GM12891 (cell line): Measurements from ENCODE around the gene SNX24. TPM values are rescaled to one million over a fixed set of nuclear protein-coding genes. Genes with fewer than 3 reads are reported as not detected.

Experiments
- DNase-seq: peaks from one replicate; pipeline ENCODE4 v3.0.0; 2011; ENCODE audit warnings: low spot score; ENCODE audit not compliant: insufficient read length
- FAIRE-seq: peaks from 2 replicates; lab custom pipeline; 2011; peaks lifted over from hg19 to GRCh38; lab: Jason Lieb, UNC
- PAX5 ChIP-seq: IDR thresholded peaks from 2 replicates; pipeline ENCODE4 v1.6.1; 2011; ENCODE audit warnings: low read length, moderate library complexity, mild to moderate bottlenecking; ENCODE audit not compliant: insufficient read depth, severe bottlenecking
- POLR2A ChIP-seq: IDR thresholded peaks from 2 replicates; pipeline ENCODE4 v1.6.1; 2011; ENCODE audit warnings: low read depth, low read length, control low read depth
- POLR2AphosphoS5 ChIP-seq: IDR thresholded peaks from 2 replicates; pipeline ENCODE4 v1.6.1; 2011; ENCODE audit warnings: low read depth, low read length, control low read depth
- POU2F2 ChIP-seq: IDR thresholded peaks from 2 replicates; pipeline ENCODE4 v1.6.1; 2011; ENCODE audit warnings: low read depth, mild to moderate bottlenecking, control low read depth, low read length, moderate library complexity
- SPI1 ChIP-seq: IDR thresholded peaks from 2 replicates; pipeline ENCODE4 v1.6.1; 2011; ENCODE audit warnings: low read depth, low read length, control low read depth
- TAF1 ChIP-seq: IDR thresholded peaks from 2 replicates; pipeline ENCODE4 v1.6.1; 2011; ENCODE audit warnings: low read depth, low read length, control low read depth
- polyA plus RNA-seq: library from polyadenylated mRNA; unstranded; fragments of >200 nt; gene quantifications from one replicate; pipeline ENCODE4 v1.2.1, GENCODE V29; 2012; ENCODE audit warnings: low read depth, missing spikeins, inconsistent platforms; ENCODE audit not compliant: missing spikeins

The SNX24 gene, protein sequence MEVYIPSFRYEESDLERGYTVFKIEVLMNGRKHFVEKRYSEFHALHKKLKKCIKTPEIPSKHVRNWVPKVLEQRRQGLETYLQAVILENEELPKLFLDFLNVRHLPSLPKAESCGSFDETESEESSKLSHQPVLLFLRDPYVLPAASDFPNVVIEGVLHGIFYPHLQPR
- 3.7 TPM for polyA plus RNA-seq

DNA sequence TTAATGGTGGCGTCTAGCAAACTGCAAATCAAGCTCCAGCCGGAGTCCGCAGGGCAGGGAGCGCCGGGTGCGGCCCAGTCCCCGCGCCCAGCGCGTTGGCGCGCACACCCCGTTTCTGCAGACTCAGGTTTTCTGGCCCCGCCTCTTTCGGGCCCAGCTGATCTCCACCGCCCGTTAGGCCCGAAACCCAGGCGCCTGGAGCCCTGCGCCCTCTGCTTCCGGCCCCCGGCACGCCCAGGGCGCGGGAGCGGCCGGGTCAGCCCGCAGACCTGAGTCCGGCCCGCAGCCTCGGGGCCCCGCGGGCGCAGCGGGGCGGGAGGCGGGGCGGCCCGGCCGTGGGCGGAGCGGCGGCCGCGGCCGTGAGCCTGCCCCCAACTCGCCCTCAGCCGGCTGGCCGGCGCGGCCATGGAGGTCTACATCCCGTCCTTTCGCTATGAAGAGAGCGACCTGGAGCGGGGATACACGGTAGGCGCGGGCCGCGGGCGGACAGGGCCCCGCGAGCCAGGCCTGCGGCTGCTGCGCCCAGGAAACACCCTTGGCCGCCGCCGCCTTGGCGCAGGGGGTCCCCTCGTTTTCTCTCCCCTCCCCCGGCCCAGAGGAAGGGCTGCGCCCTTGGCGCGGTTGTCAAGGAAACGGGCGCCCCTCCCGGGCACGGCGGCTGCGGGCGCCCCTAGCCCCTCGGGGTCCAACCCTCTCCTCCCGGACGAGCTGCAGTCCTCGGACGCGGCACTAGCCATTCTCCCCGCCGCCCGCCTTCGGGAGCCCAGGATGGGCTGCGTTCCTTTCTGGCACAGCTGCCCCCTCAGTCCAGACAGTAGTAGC, at the start of gene SNX24:
Gene SNX24, plus strand, starts transcription at position 385 of the 822 bp plus-strand sequence. Its CDS starts 21 bp downstream, at position 406.
- DNase-seq (peak; percentile 77), FAIRE-seq (peak; percentile 75)
- TF ChIP-seq POU2F2 (no peak), POLR2AphosphoS5 (no peak), POLR2A (no peak), TAF1 (no peak), SPI1 (no peak), PAX5 (no peak)

DNA sequence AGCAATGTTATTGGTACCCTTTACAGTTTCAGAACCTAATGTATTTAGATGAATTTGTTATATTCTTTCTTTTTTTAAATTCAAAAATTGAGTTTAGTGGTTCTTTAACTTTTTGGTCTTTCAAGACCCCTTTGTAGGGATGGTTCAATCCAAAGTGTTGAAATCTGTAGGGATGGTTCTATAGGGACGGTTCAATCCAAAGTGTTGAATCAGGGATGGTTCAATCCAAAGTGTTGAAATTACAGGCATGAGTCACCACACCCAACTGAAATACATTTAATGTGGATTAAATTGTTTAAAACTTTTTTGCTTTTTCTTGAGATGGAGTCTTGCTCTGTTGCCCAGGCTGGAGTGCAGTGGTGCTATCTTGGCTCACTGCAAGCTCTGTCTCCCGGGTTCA, 39.9 kb upstream of the SNX24 start:
- no peak for TF ChIP-seq POU2F2
- no peak for TF ChIP-seq POLR2A
- TF ChIP-seq PAX5, result no peak
- no peak for TF ChIP-seq SPI1
- no peak for TF ChIP-seq POLR2AphosphoS5
- TF ChIP-seq TAF1, result no peak
- no peak for DNase-seq
- no peak for FAIRE-seq

DNA sequence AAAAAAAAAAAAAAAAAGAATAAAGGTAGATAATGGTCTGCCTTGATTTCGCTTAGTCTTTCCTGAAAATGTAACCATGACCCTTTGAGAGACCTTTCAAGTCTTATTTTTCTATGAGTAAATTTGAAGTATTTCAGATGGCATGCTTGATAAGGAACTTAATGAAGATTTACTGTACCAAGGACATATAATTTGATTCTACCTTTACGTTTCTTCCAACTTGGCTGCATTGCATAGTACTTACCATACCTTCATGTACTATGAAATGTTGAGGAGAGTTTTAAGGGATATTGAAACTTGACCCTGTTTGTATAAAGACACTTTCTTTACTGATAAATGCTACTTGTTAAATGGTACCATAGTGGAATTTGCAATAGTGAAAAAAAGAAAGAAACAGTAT, 35.0 kb upstream of the SNX24 start:
- DNase-seq (no peak), FAIRE-seq (peak; percentile 31)
- TF ChIP-seq PAX5 (no peak), SPI1 (no peak), POU2F2 (no peak), POLR2AphosphoS5 (no peak), POLR2A (no peak), TAF1 (no peak)

DNA sequence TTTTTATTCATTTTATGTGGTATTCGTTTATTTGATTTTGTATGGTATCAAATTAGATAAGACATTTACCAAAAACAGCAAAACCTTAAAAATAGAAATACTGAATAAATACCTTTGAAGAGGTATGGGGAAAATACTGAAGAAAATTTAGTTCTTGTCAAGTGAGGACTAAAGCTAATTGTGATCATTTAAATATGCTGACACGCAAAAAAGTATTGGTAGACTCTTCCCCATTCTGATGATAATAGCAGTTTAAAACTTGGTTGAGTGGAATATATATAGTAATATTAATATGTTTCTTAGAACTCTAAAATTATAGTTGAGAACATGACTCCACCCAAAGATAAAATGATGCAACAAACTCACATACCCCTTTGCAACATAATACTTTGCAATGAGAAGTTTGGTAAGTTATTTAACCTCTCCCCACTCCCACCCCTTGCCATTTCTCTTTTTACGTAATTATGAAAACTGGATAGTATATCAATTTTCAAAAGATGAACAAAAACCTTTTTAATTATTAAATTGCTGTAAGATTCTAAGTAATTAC, 30.1 kb upstream of the SNX24 start:
- no peak for FAIRE-seq
- DNase-seq, result no peak
- no peak for TF ChIP-seq SPI1
- TF ChIP-seq POLR2A, result no peak
- TF ChIP-seq TAF1, result no peak
- no peak for TF ChIP-seq POLR2AphosphoS5
- TF ChIP-seq PAX5, result no peak
- TF ChIP-seq POU2F2, result no peak

DNA sequence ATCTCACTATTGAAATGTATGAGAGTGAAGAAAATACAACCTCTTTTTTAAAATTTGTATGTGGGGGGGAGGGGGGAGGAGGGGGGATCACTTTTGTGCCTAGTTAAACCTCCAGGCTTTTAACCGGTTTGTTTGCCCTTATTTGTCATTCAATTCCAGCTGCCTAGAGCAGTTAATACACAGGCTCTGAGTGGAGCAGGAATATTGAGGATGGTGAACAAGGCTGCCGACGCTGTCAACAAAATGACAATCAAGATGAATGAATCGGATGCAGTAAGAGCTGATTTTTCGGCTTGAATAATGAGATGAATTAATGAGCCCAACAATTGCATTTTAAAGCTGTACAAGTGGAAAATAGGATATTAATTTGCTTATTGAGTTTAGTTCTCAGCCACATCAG, 28.7 kb upstream of the SNX24 start:
- no peak for TF ChIP-seq POLR2A
- no peak for TF ChIP-seq TAF1
- TF ChIP-seq POU2F2, result no peak
- no peak for TF ChIP-seq POLR2AphosphoS5
- TF ChIP-seq PAX5, result no peak
- no peak for TF ChIP-seq SPI1
- no peak for FAIRE-seq
- no peak for DNase-seq

DNA sequence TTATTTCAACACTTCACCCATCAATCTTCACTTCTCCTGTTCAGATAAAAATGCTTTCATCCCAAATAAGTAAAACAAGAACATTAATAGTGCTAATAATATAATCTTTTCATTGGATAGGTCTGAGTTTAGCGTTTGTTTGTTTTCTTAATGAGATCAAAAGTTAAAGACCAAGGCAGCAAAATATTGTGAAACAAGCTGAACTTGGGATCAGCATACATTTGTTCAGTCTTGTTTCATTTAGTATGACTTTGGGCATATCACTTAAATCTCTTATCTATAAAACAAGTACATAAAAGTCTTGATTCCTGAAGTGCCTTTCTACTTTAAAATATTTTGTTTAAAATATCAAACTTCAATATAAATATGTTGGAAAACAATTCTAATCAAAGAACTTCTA, 13.4 kb upstream of the SNX24 start:
- no peak for FAIRE-seq
- no peak for DNase-seq
- TF ChIP-seq POLR2AphosphoS5, result no peak
- TF ChIP-seq PAX5, result no peak
- no peak for TF ChIP-seq SPI1
- TF ChIP-seq POU2F2, result no peak
- no peak for TF ChIP-seq TAF1
- no peak for TF ChIP-seq POLR2A

DNA sequence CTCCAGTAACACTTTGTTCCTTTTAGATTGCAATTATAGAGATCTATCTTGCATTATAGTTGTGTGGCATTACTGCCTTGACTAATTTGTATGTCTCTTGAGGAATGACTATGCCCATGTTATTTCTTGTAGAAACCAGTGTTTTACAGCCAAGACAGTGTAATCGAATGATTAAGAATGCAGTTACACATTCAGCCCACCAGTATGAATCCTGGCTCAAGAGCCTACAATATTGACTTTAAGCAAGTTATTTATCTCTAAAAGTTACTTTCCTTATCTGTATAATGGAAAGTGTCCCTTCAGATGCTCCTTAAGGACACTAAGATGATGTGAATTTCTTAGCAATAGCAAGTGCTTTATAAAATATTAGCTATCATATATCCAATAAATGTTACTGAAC, 9.7 kb upstream of the SNX24 start:
- TF ChIP-seq SPI1, result no peak
- TF ChIP-seq POLR2AphosphoS5, result no peak
- no peak for TF ChIP-seq POLR2A
- no peak for TF ChIP-seq POU2F2
- no peak for TF ChIP-seq TAF1
- TF ChIP-seq PAX5, result no peak
- no peak for FAIRE-seq

DNA sequence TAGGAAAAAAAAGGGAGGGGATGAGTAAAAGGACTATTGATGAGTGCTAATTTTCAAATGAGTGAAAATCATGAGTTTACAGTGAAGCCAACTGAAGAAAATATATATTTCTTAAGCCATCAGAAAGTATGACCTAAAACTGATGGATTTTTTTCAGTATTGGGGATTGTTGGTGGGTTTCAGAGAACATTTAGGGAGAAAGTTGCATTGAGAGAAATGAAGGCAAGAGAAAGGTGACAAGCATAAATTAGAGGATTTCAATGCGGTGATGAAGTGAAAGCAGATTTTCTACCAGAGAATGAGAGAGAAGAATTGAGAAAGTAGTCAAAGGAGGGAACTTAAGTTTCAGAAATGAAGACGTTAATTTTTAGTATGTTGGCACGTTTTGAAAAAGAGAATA, 8.5 kb upstream of the SNX24 start:
- FAIRE-seq, result no peak
- no peak for TF ChIP-seq POLR2AphosphoS5
- no peak for TF ChIP-seq SPI1
- TF ChIP-seq TAF1, result no peak
- TF ChIP-seq POLR2A, result no peak
- no peak for TF ChIP-seq PAX5
- no peak for TF ChIP-seq POU2F2

More for the DNA sequence above, 9.7 kb upstream of the SNX24 start:
- no peak for DNase-seq

DNA sequence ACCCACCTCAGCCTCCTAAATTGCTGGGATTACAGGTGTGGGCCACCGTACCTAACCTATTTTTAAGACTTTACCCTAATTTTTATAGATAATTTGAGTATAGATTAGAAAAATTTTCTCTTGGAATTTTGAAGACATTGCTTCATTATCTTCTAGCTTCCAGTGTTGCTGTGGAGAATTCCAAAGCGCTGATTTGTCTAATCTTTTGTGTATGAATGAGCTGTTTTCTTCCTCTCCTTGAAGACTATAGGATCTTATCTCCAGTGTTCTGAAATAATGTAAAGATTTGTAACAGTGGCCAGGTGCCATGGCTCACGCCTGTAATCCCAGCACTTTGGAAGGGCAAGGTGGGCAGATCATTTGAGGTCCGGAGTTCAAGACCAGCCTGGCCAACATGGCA, 5.7 kb upstream of the SNX24 start:
- no peak for FAIRE-seq
- TF ChIP-seq TAF1 (no peak), SPI1 (no peak), POU2F2 (no peak), POLR2A (no peak), PAX5 (no peak), POLR2AphosphoS5 (no peak)
- no peak for DNase-seq

More for the DNA sequence above, 8.5 kb upstream of the SNX24 start:
- no peak for DNase-seq
